ENCODE results near the gene CEP57.
"Not testable (repeated sequence)": the region's sequence is repeated elsewhere in the genome, so short reads cannot be mapped to it uniquely, and the experiment has no call there.

The CEP57 gene

DNA sequence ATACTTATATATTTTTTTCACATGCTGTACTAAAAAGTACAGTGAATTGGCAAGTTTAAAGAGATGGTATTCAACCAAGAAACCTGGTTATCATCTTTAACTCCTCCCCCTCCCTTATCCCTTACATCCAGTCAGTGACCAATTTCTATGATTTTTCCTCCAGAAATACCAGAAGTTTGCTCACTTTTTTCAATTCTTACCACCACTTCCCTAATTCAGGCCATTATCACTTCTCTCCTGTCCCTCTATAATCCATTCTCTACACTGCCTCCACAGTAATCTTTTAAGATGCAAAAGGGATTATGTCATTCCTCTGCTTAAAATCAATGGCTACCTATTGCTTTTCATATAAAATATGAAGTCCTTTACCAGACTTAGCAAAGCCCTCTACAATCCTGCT, 62.8 kb downstream of the CEP57 start:
- Histone ChIP-seq H3K4me1 (ENCODE audit: low read length) (no peaks in the 10 kb centered on the region), H3K9me3 (ENCODE audit: insufficient read depth, low read length) (no peaks in the 10 kb centered on the region), H3K79me2 (ENCODE audit: low read length) (no peaks in the 10 kb centered on the region)

DNA sequence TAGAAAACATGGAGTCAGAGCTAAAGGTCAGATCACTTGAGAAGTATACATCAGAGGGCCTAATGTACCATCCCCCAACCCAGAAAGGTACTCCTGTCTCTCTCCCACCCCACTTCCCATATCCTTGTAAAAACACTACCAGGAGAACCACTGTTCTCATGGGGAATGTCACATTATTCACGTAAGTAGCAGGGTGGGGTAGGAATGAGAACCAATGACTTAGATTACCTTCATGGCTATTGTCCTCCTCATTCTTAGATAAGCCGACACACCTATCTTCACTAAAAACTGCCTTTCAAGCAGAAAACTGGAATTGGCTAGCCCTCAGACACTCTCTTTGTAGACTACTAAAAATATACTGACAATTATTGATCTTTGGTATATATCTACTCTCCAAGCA, 63.6 kb downstream of the CEP57 start:
- Histone ChIP-seq H3K4me2 (ENCODE audit: low read length) (no peak overlapping the region), H3K27ac (ENCODE audit: low read length) (no peak overlapping the region), H2AFZ (ENCODE audit: low read depth, low read length) (no peak overlapping the region), H3K4me1 (ENCODE audit: low read length) (no peaks in the 10 kb centered on the region), H3K9ac (ENCODE audit: low read length) (no peak overlapping the region), H3K27me3 (ENCODE audit: low read depth, low read length) (no peaks in the 10 kb centered on the region), H4K20me1 (ENCODE audit: insufficient read depth, low read length) (no peaks in the 10 kb centered on the region), H3K36me3 (replicated peaks; ENCODE audit: low read depth, low read length) (no peaks in the 10 kb centered on the region), H3K79me2 (ENCODE audit: low read length) (no peaks in the 10 kb centered on the region), H3K9me3 (ENCODE audit: insufficient read depth, low read length) (no peaks in the 10 kb centered on the region), H3K4me3 (ENCODE audit: low read length) (no peak overlapping the region)
- TF ChIP-seq, protein P1, sequence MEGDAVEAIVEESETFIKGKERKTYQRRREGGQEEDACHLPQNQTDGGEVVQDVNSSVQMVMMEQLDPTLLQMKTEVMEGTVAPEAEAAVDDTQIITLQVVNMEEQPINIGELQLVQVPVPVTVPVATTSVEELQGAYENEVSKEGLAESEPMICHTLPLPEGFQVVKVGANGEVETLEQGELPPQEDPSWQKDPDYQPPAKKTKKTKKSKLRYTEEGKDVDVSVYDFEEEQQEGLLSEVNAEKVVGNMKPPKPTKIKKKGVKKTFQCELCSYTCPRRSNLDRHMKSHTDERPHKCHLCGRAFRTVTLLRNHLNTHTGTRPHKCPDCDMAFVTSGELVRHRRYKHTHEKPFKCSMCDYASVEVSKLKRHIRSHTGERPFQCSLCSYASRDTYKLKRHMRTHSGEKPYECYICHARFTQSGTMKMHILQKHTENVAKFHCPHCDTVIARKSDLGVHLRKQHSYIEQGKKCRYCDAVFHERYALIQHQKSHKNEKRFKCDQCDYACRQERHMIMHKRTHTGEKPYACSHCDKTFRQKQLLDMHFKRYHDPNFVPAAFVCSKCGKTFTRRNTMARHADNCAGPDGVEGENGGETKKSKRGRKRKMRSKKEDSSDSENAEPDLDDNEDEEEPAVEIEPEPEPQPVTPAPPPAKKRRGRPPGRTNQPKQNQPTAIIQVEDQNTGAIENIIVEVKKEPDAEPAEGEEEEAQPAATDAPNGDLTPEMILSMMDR (IDR thresholded peaks at IDR 0.05; ENCODE audit: low read depth, low read length), result no peak
- no peak for TF ChIP-seq EZH2phosphoT487 (IDR thresholded peaks at IDR 0.05; ENCODE audit: low read depth)

More for the DNA sequence above, 62.8 kb downstream of the CEP57 start:
- H3K9ac ChIP-seq (ENCODE audit: low read length), result no peak overlapping the region
- H3K4me2 ChIP-seq (ENCODE audit: low read length), result no peak overlapping the region
- no peaks in the 10 kb centered on the region for H4K20me1 ChIP-seq (ENCODE audit: insufficient read depth, low read length)
- TF ChIP-seq EZH2phosphoT487 (IDR thresholded peaks at IDR 0.05; ENCODE audit: low read depth), result no peak
- TF ChIP-seq, protein P1 (IDR thresholded peaks at IDR 0.05; ENCODE audit: low read depth, low read length), result no peak
- H2AFZ ChIP-seq (ENCODE audit: low read depth, low read length), result no peak overlapping the region
- no peak overlapping the region for H3K27ac ChIP-seq (ENCODE audit: low read length)
- no peaks in the 10 kb centered on the region for H3K36me3 ChIP-seq (replicated peaks; ENCODE audit: low read depth, low read length)
- H3K4me3 ChIP-seq (ENCODE audit: low read length), result no peak overlapping the region
- H3K27me3 ChIP-seq (ENCODE audit: low read depth, low read length), result no peaks in the 10 kb centered on the region

DNA sequence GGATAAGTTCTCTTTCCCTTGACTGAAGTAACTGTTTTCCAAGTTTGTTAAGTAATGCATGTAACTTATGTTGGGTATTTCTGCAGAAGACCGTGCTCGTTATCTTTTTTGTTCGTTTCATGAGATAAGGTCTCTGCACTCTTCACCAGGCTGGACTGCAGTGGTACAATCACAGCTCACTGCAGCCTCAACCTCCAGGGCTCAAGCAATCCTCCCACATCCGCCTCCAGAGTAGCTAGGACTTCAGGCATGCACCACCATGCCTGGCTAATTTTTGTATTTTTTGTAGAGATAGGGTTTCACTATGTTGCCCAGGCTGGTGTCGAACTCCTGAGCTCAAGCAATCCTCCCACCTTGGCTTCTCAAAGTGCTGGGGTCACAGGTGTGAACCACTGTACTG, 64.1 kb downstream of the CEP57 start:
- not testable (repeated sequence) for H3K4me1 ChIP-seq (ENCODE audit: low read length); H4K20me1 ChIP-seq (ENCODE audit: insufficient read depth, low read length); H3K4me2 ChIP-seq (ENCODE audit: low read length); H3K9me3 ChIP-seq (ENCODE audit: insufficient read depth, low read length); H3K27me3 ChIP-seq (ENCODE audit: low read depth, low read length); H3K27ac ChIP-seq (ENCODE audit: low read length); H3K4me3 ChIP-seq (ENCODE audit: low read length); H2AFZ ChIP-seq (ENCODE audit: low read depth, low read length); H3K9ac ChIP-seq (ENCODE audit: low read length); H3K79me2 ChIP-seq (ENCODE audit: low read length); H3K36me3 ChIP-seq (replicated peaks; ENCODE audit: low read depth, low read length)

DNA sequence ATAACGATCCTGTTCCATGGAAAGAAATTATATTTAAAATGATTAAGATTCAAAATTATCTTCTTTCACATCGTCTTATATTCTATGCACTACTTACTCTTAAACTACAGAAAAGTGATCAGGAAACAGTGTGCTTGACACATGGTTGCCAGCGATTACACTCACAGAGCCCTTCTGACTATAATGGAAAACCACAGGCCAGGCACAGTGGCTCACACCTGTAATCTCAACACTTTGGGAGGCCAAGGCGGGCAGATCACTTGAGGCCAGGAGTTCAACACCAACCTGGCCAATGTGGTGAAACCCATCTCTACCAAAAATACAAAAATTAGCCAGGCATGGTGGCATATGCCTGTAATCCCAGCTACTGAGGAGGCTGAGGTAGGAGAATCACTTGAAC, 69.7 kb downstream of the CEP57 start:
- not testable (repeated sequence) for H3K4me3 ChIP-seq (ENCODE audit: low read length); H3K27me3 ChIP-seq (ENCODE audit: low read depth, low read length); H3K9ac ChIP-seq (ENCODE audit: low read length); H3K79me2 ChIP-seq (ENCODE audit: low read length); H2AFZ ChIP-seq (ENCODE audit: low read depth, low read length); H3K4me2 ChIP-seq (ENCODE audit: low read length); H4K20me1 ChIP-seq (ENCODE audit: insufficient read depth, low read length); H3K36me3 ChIP-seq (replicated peaks; ENCODE audit: low read depth, low read length); H3K9me3 ChIP-seq (ENCODE audit: insufficient read depth, low read length); H3K27ac ChIP-seq (ENCODE audit: low read length); H3K4me1 ChIP-seq (ENCODE audit: low read length)

DNA sequence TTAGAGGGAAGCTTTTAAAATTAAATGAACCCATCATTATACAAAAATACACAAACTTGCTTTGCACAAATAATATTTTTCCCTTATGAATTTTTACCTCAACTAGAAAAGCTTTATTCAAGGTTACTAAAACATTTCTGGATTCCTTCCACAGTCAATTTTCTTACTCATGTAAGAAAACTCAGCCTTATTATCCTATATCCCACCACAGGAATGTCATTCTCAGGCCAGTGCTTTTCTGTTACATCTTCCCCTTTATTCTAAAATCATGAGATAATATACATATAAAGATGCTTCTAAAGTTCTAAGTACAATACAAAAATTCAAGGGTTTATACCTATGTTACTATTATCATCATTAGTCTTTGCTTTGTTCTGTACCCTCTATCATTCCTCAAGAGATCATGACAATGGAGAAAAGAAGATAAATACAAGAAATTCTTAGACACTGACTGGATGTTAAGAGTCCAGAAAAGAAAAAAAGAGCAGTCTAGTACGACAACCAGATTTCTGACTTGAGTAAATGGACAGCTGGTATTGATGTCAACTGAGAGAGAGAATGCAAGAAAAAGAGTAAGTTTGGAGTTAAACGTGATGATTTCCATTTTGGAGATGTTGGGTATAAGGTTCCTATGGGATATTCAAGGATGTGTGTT, 73.3 kb downstream of the CEP57 start:
- TF ChIP-seq, protein P1 (IDR thresholded peaks at IDR 0.05; ENCODE audit: low read depth, low read length), result no peak
- TF ChIP-seq EZH2phosphoT487 (IDR thresholded peaks at IDR 0.05; ENCODE audit: low read depth), result no peak
- no peak overlapping the region for H3K27ac ChIP-seq (ENCODE audit: low read length)
- no peak overlapping the region for H3K4me2 ChIP-seq (ENCODE audit: low read length)
- H3K27me3 ChIP-seq (ENCODE audit: low read depth, low read length), result no peaks in the 10 kb centered on the region
- no peak overlapping the region for H3K4me3 ChIP-seq (ENCODE audit: low read length)
- no peaks in the 10 kb centered on the region for H3K9me3 ChIP-seq (ENCODE audit: insufficient read depth, low read length)
- H2AFZ ChIP-seq (ENCODE audit: low read depth, low read length), result no peak overlapping the region
- no peaks in the 10 kb centered on the region for H4K20me1 ChIP-seq (ENCODE audit: insufficient read depth, low read length)
- H3K79me2 ChIP-seq (ENCODE audit: low read length), result no peaks in the 10 kb centered on the region
- H3K4me1 ChIP-seq (ENCODE audit: low read length), result no peaks in the 10 kb centered on the region
- no peak overlapping the region for H3K9ac ChIP-seq (ENCODE audit: low read length)
- H3K36me3 ChIP-seq (replicated peaks; ENCODE audit: low read depth, low read length), result peaks cover 4% of the 10 kb centered on the region

Measured in OCI-LY3 (cell line).